Measurements from ENCODE around the gene ARF6. TPM values are rescaled to one million over a fixed set of nuclear protein-coding genes. Genes with fewer than 3 reads are reported as not detected.
"Not testable (repeated sequence)": the region's sequence is repeated elsewhere in the genome, so short reads cannot be mapped to it uniquely, and the experiment has no call there.

The ARF6 gene
- total RNA-seq, 1 donor from 2014 or later, result 61.3 TPM

- no peak for DNase-seq
Measured at GRCh38 chr14:49907186-49907585, 14.3 kb downstream of the ARF6 start.

- no peak for DNase-seq
Measured at GRCh38 chr14:49908433-49908782, 15.5 kb downstream of the ARF6 start.

DNA sequence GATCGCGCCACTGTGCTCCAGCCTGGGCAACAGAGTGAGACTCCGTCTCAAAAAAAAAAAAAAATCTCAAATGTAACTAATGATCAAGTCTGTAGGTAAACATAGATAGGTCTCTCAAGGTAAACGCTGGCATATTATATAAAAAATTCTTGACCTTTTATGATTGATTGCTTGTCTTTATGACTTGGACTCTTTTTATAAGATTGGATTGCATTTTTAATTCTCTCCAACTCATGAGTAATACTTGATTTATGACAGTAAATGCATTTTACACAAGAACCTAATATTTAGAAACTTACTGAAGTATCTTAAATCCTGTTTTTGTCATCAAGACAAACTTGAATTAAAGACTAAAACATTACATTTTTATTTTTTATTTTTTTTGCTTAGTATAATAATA, 16.1 kb downstream of the ARF6 start:
- no peak for DNase-seq

GRCh38 chr14:49915085-49915484, 22.2 kb downstream of the ARF6 start:
- no peak for DNase-seq

GRCh38 chr14:49918706-49919105, 25.8 kb downstream of the ARF6 start:
- DNase-seq, result no peak

GRCh38 chr14:49919825-49920659, 27.2 kb downstream of the ARF6 start:
- no peak for DNase-seq

GRCh38 chr14:49920935-49921334, 28.1 kb downstream of the ARF6 start:
- no peak for DNase-seq

- DNase-seq, result no peak
Measured at GRCh38 chr14:49921401-49921800, 28.5 kb downstream of the ARF6 start.

DNA sequence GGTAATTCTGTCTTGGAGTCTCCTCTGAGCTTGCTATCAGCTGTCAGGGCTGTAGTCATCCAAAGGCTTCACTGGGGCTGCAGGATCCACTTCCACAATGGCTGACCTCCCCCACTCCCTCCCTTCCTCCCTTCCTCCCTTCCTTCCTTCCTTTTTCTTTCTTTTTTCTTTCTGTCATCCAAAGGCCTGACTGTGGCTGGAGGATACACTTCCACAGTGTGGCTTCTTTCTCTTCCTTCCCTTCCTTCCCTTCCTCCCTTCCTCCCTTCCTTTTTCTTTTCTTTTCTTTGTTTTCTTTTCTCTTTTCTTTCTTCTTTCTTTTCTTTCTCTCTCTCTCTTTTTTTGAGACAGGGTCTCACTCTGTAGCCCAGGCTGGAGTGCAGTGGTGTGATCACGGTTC, 30.6 kb downstream of the ARF6 start:
- DNase-seq, result no peak

DNA sequence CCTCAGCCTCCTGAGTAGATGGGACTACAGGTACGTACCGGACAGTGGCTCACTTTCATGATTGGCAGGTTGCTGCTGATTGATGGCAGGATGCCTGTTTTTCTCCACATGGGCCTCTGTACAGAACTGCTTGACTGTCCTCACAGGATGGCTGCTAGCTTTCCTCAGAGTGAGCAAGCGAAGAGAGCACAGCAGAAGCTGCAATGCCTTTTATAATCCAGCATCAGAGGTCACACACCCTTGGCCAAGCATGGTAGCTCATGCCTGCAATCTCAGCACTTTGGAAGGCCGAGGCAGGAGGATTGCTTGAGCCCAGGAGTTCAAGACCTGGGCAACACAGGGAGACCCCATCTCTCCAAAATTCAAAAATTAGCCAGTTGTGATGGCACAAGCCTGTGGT, 31.0 kb downstream of the ARF6 start:
- no peak for DNase-seq

- DNase-seq, result no peak
Measured at GRCh38 chr14:49924852-49925251, 32.0 kb downstream of the ARF6 start.

- no peak for DNase-seq
Measured at GRCh38 chr14:49926803-49927202, 33.9 kb downstream of the ARF6 start.

- no peak for DNase-seq
Measured at GRCh38 chr14:49928015-49928414, 35.1 kb downstream of the ARF6 start.

- no peak for DNase-seq
Measured at GRCh38 chr14:49930720-49931119, 37.8 kb downstream of the ARF6 start.

GRCh38 chr14:49931523-49931922, 38.6 kb downstream of the ARF6 start:
- no peak for DNase-seq

DNA sequence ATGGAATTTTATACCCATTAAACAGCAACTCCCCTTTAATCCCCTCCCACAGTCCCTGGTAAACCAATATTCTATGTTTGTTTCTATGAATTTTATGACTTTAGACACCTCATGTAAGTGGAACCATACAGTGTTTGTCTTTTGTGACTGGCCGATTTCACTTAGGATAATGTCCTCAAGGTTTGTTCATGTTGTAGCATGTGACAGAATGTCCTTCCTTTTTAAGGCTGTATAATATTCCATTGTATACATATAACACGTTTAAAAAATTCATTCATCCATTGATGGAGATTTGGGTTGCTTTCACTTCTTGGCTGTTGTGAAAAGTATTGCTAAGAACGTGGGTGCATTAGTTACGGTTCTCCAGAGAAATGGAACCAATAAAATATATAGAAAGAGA, 40.2 kb downstream of the ARF6 start:
- DNase-seq, result no peak

DNA sequence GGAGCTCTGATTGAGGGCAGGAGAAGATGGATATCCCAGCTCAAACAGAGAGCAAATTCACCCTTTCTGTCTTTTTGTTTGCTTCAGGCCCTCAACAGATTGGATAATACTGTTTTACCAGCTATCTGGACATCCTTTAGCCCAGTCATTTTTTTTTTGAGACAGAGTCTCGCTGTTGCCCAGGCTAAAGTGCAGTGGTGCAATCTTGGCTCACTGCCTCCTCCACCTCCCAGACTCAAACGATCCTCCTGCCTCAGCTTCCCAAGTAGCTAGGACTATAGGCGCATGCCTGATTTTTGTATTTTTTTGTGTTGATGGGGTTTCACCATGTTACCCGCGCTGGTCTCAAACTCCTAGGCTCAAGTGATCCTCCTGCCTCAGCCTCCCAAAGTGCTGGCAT, 40.8 kb downstream of the ARF6 start:
- DNase-seq, result no peak

- no peak for DNase-seq
Measured at GRCh38 chr14:49934646-49935045, 41.8 kb downstream of the ARF6 start.

DNA sequence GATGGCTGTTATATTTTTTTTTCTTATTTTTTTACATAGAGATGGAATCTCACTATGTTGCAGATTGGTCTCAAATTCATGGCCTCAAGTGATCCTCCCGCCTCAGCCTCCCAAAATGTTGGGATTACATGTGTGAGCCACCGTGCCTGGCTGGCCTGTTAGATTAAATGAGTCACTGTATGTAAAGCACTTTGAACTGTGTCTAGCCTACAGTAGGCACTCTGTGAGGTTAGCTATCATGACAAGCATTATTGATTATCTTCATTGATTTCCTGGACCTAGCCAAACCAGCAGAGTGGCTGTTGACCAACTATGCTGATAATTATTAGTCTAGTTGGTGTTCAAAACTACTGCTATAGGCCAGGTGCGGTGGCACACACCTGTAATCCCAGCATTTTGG, 42.6 kb downstream of the ARF6 start:
- no peak for DNase-seq

GRCh38 chr14:49936246-49936645, 43.4 kb downstream of the ARF6 start:
- not testable (repeated sequence) for DNase-seq

- not testable (repeated sequence) for DNase-seq
Measured at GRCh38 chr14:49936882-49937281, 44.0 kb downstream of the ARF6 start.

- not testable (repeated sequence) for DNase-seq
Measured at GRCh38 chr14:49939215-49939614, 46.3 kb downstream of the ARF6 start.

- no peak for DNase-seq
Measured at GRCh38 chr14:49939884-49940510, 47.1 kb downstream of the ARF6 start.

DNA sequence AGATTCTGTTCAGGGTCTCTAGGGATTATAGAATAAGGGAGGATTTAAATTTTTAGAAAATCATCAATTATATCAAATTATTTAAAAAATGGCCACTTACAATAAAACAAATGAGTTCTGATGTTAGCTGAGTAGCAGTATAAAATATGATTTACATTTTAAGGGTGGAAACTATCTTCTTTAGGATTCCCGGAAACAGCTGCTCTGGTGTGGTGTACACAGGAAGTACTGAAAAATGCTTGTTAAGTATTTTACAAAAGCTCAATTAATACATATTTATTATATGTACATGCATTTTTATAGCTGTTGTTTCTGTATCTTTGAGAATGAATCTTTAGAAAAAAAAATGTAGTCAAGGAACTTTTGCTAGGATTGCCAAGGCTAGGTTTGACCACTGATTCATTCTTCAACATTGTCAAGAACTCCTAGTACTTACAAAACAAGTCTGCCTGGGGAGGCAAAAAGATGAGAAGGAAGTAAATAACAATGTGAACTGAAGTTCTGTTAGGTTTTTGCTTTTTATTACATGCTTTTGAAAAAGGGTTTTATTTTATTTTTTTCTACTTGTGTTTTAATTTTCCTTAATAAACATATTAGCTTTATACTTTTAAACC, 48.0 kb downstream of the ARF6 start:
- DNase-seq, result no peak
